HL-60 (cell line): ENCODE results near the gene C16orf74.

Source experiments
- TF ChIP-seq, protein P1 (sequence below): IDR thresholded peaks from one replicate; pipeline ENCODE4 v1.5.1; 2011; ENCODE audit warnings: low read length, control low read depth, inconsistent platforms; ENCODE audit not compliant: insufficient read depth
- TF ChIP-seq, protein P2 (sequence below): IDR thresholded peaks from 2 replicates; pipeline ENCODE4 v1.6.1; 2012; ENCODE audit warnings: low read depth; ENCODE audit not compliant: insufficient replicate concordance

DNA sequence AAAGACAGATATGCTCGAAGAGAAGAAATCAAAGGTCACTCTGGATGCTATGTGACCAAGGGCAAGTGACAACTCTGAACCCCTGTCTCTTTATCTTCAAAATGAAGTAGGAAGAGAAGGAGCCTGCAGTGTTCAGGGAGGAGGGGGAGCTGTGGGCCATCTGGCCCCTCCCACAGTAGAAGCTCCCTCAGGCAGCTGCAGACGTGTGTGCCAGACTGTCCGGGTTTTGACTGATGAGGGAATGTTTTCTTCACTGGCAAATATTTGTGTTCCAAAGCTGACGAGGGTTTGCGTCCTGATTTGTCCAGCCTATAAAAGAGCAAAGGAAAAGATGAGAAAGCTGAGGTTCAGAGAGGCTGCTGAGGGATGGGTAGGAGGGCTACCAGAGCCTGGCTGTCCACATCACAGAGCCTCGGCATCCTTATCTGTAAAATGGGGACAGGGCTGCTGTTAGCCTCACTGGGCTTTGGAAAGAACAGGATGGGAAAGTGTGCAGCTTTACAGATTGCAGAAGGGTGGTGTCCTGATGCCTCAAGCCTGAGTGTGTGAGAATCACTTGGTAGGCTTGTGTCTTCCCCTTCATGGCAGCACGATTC, 60.3 kb downstream of the C16orf74 start:
- TF ChIP-seq, protein P1, sequence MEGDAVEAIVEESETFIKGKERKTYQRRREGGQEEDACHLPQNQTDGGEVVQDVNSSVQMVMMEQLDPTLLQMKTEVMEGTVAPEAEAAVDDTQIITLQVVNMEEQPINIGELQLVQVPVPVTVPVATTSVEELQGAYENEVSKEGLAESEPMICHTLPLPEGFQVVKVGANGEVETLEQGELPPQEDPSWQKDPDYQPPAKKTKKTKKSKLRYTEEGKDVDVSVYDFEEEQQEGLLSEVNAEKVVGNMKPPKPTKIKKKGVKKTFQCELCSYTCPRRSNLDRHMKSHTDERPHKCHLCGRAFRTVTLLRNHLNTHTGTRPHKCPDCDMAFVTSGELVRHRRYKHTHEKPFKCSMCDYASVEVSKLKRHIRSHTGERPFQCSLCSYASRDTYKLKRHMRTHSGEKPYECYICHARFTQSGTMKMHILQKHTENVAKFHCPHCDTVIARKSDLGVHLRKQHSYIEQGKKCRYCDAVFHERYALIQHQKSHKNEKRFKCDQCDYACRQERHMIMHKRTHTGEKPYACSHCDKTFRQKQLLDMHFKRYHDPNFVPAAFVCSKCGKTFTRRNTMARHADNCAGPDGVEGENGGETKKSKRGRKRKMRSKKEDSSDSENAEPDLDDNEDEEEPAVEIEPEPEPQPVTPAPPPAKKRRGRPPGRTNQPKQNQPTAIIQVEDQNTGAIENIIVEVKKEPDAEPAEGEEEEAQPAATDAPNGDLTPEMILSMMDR, result no peak
- TF ChIP-seq, protein P2, sequence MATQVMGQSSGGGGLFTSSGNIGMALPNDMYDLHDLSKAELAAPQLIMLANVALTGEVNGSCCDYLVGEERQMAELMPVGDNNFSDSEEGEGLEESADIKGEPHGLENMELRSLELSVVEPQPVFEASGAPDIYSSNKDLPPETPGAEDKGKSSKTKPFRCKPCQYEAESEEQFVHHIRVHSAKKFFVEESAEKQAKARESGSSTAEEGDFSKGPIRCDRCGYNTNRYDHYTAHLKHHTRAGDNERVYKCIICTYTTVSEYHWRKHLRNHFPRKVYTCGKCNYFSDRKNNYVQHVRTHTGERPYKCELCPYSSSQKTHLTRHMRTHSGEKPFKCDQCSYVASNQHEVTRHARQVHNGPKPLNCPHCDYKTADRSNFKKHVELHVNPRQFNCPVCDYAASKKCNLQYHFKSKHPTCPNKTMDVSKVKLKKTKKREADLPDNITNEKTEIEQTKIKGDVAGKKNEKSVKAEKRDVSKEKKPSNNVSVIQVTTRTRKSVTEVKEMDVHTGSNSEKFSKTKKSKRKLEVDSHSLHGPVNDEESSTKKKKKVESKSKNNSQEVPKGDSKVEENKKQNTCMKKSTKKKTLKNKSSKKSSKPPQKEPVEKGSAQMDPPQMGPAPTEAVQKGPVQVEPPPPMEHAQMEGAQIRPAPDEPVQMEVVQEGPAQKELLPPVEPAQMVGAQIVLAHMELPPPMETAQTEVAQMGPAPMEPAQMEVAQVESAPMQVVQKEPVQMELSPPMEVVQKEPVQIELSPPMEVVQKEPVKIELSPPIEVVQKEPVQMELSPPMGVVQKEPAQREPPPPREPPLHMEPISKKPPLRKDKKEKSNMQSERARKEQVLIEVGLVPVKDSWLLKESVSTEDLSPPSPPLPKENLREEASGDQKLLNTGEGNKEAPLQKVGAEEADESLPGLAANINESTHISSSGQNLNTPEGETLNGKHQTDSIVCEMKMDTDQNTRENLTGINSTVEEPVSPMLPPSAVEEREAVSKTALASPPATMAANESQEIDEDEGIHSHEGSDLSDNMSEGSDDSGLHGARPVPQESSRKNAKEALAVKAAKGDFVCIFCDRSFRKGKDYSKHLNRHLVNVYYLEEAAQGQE, result no peak
